NCI-H748 (cell line): Measurements from ENCODE around the gene ADAMTS2.
"Not testable (repeated sequence)": the region's sequence is repeated elsewhere in the genome, so short reads cannot be mapped to it uniquely, and the experiment has no call there.

Experiments
- DNase-seq: peaks from one replicate; lab custom pipeline; 2025; ENCODE audit not compliant: unreplicated experiment; lab: John Stamatoyannopoulos, UW

The ADAMTS2 gene

DNA sequence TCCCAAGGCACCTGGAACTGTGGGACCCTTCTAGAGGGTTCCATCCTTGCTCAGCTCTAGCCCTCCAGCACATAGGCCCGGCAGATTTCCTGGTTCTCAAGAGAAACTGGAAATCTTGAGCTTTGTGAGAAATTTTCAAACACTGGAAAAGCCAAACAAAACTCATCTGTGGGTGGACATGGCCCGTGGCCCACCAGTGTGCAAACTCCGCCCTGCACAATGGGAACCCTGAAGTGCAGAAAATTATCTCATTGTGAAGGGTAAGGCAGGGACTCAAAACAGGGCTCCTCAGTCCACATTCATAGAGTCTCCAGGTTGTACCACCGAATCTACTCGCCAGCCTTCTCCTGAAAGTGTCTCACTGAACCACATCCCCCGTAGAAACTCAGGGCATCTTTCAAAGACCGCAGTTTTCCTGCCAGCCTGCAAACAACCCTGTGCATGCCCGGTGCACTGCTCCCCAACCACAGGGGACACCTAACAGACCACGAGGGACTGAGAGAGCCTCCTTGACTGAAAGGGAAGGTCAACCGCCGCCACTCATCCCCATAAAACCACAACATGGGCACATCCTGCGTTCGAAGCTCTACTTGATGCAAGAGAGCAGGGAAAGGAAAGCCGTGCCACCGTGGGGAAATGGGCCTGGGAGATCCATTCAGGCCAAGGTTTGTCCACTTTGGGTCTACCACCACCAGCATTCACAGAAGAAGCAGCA lies 18.1 kb downstream of the ADAMTS2 start:
- no peak for DNase-seq

DNA sequence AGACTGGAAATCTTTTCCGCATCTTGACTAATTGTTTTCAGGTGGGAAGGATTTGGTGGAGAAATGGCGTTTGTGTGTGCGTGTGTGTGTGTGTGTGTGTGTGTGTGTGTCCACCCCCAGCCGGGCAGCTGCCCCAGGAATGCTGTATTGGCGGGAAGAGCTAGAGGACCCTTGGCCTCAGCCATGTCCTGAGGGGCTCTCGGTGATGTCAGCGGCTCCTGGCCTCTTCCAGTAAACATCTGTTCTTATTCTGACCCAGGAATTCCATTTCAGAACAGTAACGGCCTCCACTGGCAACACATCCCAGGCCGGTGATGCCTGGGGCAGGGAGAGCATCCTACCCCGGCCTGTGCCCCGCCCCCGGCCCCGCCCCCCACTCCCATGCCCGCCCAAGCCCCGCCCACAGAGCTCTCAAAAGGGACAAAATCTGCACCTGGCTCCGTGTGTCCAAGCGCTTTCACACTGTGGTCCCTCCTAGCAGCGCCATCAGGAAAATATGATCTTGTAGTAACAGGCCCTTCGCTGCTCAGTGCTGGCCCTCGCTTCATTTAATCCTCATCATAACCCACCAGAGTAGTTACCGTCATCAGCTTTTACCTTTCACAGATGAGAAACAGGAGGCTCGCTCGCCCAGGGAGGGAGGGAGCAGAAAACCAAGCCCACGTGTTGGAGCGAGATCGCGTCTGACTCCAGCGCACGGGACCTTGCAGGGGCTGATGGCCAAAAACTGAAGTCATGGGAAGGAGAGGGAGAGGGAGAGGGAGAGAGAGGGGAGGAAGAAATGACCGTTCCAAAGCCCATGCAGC lies 18.9 kb downstream of the ADAMTS2 start:
- no peak for DNase-seq

DNA sequence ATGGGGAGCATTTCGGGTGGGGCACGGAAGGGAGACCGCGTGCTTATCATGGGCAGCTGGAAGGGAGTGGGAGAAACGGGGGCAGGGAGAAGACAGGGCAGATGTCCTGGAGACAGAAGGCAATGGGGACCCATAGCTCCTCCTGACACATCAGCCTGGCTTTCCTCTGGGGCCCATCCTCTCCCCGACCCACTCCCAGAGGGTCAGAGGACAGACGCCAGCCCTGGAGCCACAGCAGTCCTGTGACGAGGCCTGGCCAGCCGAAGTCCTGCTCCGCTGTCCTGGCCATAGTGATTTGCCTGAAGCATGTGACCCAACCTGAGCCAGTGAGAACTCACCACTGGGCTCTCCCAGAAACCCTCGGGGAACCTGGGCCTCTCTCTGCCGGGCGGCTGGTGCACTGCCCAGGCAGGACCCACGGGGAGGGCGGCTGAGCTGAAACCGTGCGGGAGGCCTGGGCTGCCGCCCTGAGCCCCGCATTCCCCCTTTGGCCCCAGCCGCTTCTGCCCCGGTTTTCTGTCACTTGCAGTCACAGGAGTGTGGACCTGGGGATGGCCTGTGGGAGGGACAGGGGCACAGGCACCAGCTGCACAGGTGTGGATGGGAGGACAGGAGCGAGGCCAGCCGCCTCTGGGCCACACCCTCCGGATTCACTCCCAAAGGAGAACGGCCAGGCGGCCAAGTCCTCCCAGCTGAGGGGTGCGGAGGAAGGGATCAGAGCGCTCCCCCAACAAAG lies 19.8 kb downstream of the ADAMTS2 start:
- DNase-seq = no peak

DNA sequence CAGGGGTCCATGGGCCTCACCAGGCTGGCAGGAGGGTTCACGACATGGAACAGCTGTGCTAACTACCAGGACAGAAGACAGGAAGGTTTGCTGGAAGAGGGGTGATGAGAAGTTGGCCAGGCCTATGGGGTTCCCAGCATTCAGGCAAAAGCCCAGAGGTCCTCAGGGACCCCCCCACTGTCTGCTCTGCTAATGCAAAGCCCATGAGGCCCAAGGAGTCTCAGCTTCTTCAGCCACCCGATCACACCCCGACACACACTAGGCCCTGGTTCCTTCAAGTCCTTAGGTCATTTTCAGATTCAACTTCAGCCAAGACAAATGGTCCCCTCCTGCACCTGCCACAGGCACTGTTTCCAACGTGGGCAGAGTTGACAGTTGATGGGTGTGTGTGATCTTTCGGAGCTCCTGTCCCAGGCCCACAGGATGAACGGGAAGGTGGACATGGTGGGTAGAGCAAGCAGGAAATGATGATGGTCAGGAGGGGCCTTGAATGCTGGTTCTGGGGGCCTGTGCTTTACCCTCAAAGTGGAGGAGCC lies 20.4 kb downstream of the ADAMTS2 start:
- no peak for DNase-seq

DNA sequence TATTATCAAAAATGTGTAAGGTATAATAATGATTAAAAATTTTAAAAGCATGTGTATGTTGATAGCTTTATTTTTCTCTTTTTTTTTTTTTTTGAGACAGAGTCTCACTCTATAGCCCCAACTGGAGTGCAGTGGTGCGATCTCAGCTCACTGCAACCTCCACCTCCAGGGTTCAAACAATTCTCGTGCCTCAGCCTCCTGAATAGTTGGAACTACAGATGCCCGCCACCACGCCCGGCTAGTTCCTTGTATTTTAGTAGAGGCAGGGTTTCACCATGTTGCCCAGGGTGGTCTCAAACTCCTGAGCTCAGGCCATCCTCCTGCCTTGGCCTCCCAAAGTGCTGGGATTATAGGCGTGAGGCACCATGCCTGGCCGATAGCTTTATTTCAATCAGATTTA lies 20.9 kb downstream of the ADAMTS2 start:
- DNase-seq = not testable (repeated sequence)

DNA sequence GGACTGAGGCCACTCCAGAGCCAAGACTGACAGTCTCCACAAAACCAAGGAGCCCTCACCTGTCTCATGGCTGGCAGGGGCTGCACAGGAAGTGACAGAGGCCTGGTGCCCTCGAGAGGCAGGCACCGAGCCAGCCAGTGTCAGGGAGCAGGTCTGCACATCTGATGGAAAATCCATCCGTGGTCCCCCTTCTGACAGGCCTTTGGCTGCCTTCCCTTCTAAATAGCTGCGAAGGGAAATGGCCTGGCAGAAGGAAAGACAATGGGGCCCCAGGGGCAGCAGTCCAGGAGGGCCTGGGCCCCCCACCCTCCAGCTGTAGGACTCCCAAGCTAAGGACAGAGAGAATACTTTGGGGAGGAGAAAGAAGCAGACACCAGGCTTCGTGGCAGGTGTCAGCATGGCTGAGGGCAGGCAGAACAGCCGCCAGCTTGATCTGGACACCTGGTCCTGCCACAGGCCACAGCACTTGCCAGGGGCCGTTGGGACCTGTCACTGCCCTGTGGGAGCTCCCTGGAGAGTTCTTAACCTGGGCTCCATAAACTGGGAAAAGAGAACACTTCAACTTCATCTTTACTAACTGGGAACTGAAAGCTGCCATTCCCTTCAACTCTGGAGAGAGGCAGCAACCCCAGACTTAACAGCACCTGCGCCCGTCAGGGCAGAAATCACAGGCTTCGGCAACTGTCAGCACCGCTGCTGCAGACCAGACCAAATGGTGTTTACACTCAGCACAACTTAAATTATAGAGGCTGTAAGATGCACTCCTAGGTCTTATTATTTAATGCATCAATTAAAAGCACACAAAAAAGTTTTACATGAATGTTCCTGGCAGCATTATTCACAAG lies 22.0 kb downstream of the ADAMTS2 start:
- DNase-seq = no peak

DNA sequence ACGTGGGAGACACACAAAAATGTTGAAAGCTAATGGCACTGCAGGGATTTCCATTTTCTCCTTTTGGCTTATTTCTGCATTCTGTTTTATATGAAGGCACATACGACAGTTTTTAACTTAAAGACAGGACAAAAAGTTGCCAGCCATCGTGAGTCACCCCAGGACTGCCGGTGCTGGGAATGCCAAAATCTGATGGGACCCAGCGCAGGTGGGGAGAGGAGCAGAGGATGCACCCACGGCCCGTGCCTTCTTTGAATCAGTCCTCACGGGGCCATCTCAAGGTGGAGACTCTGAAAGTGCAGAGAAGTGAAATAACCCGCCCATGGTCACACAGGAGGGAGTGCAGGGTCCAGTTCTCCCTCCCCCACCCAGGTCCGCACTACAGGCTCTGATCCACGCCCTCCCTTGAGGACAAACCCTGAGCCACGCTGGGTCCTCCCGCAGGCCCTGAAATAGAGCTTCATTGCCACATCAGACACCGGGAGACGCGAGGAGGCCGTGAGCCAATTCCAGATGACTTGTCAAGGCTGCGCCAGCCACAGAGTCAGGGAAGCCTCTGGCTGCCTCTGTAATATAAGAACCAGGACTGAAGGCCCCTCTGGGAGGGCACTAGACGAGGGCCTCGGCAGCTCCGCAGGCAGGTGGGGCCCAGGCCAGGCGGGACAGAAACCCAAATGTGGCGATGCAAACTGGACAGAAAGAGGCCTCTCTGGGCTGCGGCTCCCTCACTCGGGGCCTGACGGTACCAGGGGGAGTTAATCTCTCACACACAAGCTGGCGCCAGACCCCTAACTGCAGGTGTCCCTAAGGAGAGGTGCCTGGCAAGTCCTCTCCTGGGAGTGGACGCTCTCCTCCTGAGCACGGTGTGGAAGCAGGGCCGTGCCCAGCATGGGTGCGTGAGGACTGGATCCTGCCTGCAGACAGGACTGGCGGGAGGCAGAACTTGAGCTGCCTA lies 22.9 kb downstream of the ADAMTS2 start:
- no peak for DNase-seq

DNA sequence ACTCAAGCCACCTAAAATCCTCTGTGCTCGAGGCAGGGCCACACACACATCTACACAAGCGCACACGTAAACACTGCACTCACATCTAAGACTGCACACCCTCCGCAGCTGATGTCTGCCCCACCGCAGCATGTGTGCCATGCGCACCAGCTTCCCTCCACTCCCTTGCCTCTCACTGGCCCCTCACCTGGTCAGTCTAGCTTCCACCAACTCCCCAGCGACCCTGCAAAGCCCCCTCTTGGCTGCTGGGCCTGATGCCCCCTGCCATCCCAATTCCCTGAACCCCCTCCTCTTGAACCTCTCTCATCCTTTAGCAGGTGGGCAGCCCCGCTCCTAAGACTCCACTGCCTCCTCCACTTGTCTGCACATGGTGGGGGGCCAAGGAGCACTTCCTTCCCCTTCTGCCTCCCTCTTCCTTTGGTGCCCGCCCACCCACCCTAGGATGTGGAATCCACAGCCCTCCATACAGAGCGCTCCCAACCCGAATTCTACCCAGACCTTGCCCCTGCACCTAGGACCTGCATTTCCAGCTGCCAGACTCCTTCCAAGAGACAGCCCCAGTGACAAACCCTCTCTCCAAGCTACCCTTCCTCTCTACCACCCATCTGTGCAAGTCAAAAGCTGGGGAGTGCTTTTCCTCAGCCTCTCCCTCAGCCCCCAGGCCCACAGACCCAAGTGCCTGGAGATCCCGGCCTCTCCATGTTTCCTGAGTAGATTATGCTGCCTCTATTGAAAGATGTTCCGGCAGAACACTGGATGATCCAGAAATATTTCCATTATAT lies 23.9 kb downstream of the ADAMTS2 start:
- DNase-seq = no peak

DNA sequence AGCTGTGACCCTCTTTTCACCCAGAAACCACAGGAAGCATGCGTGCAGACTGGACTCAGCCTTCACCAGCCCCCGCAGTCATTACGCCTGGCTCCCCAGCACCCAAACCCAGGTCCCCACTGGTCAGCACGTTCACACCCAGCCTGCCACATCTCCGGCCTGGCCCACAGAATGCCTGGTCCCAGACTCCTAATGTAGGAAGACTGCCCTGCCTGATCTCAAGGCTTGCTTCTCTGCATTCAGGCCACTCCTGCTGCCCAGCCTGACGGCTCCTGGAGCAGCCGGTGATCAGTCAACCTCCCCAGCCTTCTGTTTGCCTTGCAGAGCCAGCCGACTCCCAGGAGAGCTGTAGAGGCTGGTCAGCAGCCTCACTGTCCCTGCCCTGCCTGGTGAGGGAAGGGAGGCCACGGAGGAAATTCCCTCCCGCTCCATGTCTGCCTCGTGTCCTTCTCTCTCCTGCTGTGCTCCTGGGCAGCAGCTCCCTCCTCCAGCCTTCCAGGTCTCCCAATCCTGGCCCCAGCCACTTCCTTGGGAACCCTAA lies 25.4 kb downstream of the ADAMTS2 start:
- no peak for DNase-seq

DNA sequence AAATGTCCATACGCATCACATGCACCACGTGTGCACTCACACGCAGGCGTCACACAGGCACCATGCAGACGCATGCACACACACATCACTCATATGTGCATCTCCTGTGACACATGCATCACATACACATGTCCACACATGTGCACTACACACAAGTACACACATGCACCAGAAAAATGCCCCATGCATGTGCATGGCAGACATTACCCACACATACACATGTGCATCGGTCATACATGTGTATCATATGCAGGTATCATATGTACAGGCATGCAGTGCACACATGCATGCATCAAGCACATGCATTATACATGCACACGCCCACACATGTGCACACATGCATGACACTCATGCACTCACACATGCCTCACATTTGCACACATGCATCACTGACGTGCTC lies 26.1 kb downstream of the ADAMTS2 start:
- no peak for DNase-seq

DNA sequence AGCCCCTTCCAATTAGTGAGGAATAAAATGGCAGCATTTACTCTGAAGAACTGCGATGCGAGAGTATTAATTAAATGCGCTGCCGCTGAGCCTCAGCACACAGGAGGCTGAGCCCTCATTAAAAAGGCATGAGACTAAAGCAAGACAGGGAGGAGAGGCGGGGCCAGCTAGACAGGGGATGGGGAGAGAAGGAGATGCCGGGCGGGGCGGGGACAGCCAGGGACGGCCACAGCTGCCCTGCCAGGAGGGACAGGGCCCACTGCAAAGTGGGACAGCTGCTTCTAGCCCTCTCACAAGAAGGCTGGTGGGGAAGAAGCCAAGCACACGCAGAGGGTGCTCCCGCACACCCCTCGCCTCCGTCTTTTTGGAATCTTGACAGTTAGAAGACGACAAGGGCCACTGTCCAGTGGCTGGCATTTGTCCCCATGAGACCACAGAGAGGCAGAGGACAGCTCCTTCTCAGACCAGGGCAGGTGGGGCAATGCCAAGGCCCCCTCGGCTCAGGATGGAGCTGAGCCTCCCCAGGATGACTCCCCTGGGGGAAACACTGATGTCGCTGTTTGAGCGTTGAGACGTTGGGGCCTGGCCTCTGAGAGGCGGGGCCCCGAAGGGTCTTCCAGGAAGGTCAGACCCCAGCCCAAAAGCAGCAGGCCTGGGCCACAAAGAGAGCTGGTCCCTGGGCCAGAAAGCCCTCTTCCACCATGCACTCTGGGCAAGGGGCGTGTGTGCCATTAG lies 26.9 kb downstream of the ADAMTS2 start:
- DNase-seq = peak; percentile 49

DNA sequence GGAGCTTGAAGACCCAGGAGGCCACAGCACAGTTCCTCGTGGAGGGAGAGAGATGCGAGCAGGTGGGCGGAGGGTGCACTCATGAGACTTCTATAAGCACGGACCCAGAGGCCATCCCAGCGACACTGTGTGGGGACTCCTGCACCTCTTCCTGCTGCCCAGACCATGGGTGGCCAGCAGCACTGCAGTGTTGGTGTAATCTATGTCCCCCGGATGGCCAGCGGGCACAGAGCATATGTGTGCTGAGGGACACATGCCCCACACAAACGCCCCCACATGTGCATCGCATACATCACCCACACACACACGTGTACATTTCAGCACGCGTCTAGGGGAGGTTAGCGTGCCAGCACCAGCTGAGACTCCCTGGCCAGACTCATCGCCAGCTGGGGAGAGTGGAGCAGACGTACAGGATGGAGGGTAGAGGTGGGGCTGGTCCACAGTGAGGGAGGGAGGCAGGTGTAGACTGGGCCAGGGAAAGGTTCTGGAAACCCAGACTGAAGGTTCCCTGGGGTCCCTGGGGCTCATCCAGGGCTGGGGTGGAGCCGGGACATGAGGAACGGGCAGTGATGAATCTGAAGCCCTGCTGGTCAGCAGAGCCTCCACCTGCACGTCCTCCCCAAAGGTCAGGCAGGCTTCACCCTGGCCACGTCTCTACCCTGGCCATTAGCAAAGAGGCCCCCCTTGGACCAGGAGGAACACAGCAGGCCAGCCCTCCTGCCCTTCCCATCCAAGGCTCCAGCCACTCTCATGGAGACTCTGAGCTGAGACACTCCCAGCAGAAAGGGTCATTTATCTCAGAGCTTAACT lies 27.6 kb downstream of the ADAMTS2 start:
- DNase-seq = no peak

DNA sequence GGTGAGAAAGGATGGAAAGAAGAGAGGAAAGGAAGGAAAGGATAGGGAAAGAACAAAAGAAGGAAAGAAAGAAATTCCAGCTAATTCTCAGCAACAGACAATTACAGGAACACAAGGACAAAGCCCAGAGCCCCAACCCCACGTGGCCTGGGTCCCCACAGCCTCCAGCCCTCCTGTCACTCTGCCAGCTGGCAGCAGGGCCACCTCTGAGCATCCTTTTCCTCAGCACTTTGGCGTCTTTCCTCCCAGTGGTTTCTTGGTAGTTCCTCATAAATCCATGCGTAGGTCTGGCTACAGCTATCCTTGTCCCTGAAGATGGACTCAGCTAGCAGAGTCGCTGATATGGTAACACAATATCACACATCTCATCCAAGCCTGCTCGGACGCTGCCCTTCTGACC lies 28.3 kb downstream of the ADAMTS2 start:
- DNase-seq = no peak

DNA sequence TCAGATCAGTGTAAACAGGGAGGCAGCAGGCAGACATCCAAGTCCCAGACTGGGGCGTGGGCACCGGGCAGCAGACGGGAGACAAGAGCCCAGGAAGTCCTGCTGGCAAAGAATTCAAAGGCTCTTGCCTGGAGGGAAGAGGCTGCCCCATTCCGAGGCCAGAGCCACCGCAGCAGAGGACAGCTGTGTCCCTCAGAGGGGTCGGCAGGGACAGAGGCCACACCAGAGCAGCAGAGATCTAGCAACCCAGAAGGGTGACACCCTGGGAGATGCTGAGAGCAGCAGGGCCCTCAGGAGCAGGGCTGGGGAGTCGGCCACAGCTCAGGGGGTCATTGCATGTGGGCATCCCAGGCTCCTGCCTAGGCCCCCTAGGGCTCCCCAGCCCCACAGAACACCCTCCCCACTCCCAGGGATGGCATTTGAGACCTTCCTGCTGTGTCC lies 29.1 kb downstream of the ADAMTS2 start:
- DNase-seq = no peak

DNA sequence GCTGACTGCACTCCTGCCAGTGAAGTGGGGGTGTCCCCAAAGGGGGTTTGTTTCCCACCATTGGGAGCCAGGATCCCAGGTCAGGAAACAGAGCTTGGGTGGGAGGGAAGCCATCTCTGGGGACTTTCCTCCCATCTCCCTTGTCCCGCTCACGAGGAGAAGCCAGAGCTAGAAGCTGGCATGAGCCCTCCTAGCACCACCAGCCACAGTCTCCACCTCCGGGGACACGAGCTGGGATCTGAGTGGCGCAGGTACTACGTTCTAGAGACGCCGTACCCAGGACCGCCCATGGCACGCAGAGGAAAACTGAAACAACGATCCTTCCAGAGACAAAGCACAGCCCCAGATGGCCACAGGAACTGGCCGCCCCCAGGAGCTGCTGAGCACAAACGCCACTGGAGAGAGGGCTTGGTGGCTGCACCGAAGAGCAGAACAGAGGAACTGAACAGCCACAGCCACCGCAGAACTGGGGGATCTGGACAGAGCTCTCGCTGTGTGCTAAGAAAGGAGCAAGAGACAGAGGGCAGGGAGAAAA lies 29.8 kb downstream of the ADAMTS2 start:
- DNase-seq = no peak

DNA sequence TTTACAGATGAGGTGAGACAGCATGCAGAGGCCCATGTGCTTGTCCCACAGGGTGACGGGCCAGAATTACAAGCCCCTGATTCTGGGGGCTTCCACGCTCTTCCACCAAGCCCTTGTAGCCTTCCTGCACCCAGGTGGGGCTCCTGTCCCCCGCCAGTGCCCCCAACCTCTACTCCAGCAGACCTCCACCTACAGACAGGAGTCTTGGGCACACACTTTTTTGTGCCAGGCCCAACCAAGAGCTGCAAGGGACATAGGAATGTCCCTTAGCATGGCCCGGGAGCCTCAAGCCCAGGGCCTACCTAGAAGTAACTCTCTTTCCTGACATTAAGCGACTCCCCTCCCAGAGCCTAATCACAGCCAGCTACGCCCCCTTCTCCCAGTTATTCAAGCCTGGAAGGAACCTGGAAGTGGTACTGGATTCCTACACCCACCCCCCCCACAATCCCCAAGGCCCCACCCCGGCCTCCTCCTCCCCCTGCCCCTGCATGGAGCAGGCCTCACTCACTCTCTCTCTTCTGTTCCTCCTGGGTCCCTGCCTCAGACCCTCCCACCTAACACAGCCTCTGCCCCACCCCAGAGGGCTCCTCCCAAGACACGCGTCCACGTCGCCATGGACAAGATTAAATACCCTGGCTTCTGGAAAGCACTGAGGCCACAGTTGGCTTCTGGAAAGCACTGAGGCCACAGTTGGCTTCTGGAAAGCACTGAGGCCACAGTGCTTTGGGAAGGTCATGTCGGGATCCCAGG lies 30.5 kb downstream of the ADAMTS2 start:
- DNase-seq = no peak
